A673 (cell line): Measurements from ENCODE around the gene BRME1. TPM values are rescaled to one million over a fixed set of nuclear protein-coding genes. Genes with fewer than 3 reads are reported as not detected.
A peak's percentile ranks its signal among the peaks of the same experiment; 100 is the strongest.

ENCODE experiments used
- BruUV-seq: library from RNA; stranded (reverse); fragments of 400-500 nt; replicated peaks from 2 replicates; lab custom pipeline; 2021; lab: Mats Ljungman, UMichigan
- CTCF ChIA-PET: fragments of 300-600 bp; sonication (Branson Sonifier 250); formaldehyde crosslinking; loops from one replicate; lab custom pipeline; 2022; ENCODE audit warnings: antibody characterized with exemption; lab: Charles Lee
- POLR2A ChIA-PET: fragments of 300-600 bp; sonication (Branson Sonifier 250); formaldehyde crosslinking; loops from one replicate; lab custom pipeline; 2022; ENCODE audit warnings: antibody characterized with exemption; ENCODE audit not compliant: low non-redundant PET; lab: Charles Lee
- DNase-seq: peaks from one replicate; pipeline ENCODE4 v3.0.0-alpha.2; 2015; ENCODE audit warnings: low spot score
- H3K27ac ChIP-seq: fragments of 200-600 bp; sonication (generic); 2 replicates; pipeline ENCODE4 v1.5.1; 2016; ENCODE audit warnings: mixed run types, low read depth, mild to moderate bottlenecking, mixed read lengths, antibody characterized with exemption, low read length; ENCODE audit not compliant: poor library complexity, severe bottlenecking
- H3K27me3 ChIP-seq: fragments of 200-600 bp; sonication (generic); replicated peaks from 2 replicates; pipeline ENCODE4 v1.6.1; 2017; ENCODE audit warnings: mixed run types, low read depth, mild to moderate bottlenecking, mixed read lengths, antibody characterized with exemption, low read length; ENCODE audit not compliant: insufficient read depth, poor library complexity
- H3K36me3 ChIP-seq: fragments of 200-600 bp; sonication (generic); 2 replicates; pipeline ENCODE4 v1.6.1; 2016; ENCODE audit warnings: mixed run types, mild to moderate bottlenecking, mixed read lengths, antibody characterized with exemption, low read length; ENCODE audit not compliant: insufficient read depth, poor library complexity, severe bottlenecking
- H3K4me1 ChIP-seq: fragments of 200-600 bp; sonication (generic); 2 replicates; pipeline ENCODE4 v1.6.1; 2017; ENCODE audit warnings: mixed run types, mild to moderate bottlenecking, mixed read lengths, antibody characterized with exemption, low read length; ENCODE audit not compliant: insufficient read depth, poor library complexity, severe bottlenecking
- H3K4me3 ChIP-seq: fragments of 200-600 bp; sonication (generic); 2 replicates; pipeline ENCODE4 v1.5.1; 2016; ENCODE audit warnings: low read depth, mixed run types, mild to moderate bottlenecking, mixed read lengths, low read length; ENCODE audit not compliant: poor library complexity, severe bottlenecking
- H3K9me3 ChIP-seq: fragments of 200-600 bp; sonication (generic); 2 replicates; pipeline ENCODE4 v1.6.1; 2016; ENCODE audit warnings: mixed run types, low read depth, mild to moderate bottlenecking, mixed read lengths, antibody characterized with exemption, low read length; ENCODE audit not compliant: poor library complexity, severe bottlenecking
- CTCF ChIP-seq: fragments of 300-800, 200-600 bp; sonication (generic); conservative IDR thresholded peaks from 2 replicates; pipeline ENCODE4 v1.5.1; 2017; ENCODE audit warnings: low read depth, mild to moderate bottlenecking, antibody characterized with exemption, low read length, moderate library complexity, mixed read lengths
- EZH2 ChIP-seq: fragments of 200-600 bp; sonication (generic); IDR thresholded peaks from 2 replicates; pipeline ENCODE4 v1.6.1; 2017; ENCODE audit warnings: borderline replicate concordance, low read depth, mild to moderate bottlenecking, mixed read lengths, antibody characterized with exemption, low read length; ENCODE audit not compliant: poor library complexity, severe bottlenecking
- intact Hi-C: fragments of 100-400 bp; cut with micrococcal nuclease; formaldehyde crosslinking; loops from one replicate; pipeline ENCODE4 v1.10.0; 2022; ENCODE audit not compliant: unreplicated experiment
- microRNA-seq: library from miRNA; unstranded; fragments of <30 nt; microRNA quantifications from one replicate; pipeline ENCODE4 v1.2.0, GENCODE V29; 2021
- total RNA-seq: library from RNA; stranded (reverse); gene quantifications from 2 replicates; pipeline ENCODE4 v1.2.3, GENCODE V29; 2021

Gene BRME1
- total RNA-seq, 1 experiment from 2014 or later, result 4.0 TPM

GRCh38 chr19:13833330-13834243 is 72.3 kb downstream of the BRME1 start:
- Histone ChIP-seq H3K36me3 (peaks cover 20% of the 10 kb centered on the region), H3K4me1 (peaks cover 31% of the 10 kb centered on the region), H3K27ac (no peak overlapping the region), H3K4me3 (peak overlapping the region; percentile 32), H3K9me3 (no peaks in the 10 kb centered on the region), H3K27me3 (no peaks in the 10 kb centered on the region)
- intact Hi-C loops, result no loop called here
- BruUV-seq, result no TSS peak
- TF ChIP-seq EZH2, result no peak
- peak; percentile 47; the same call in 1 of the 2 replicates for TF ChIP-seq CTCF
- ChIA-PET POLR2A (interaction anchor here (1.0 kb wide), 1 partner anchor 38 kb away, joined by 3 read pairs; the partner anchor contains the start of gene ZSWIM4), CTCF (no interaction called here)
- peak; percentile 90 for DNase-seq

Small RNAs within 50 kb of the gene (microRNA-seq; reads per million reads assigned to microRNA genes)
- gene MIR181C (2,608 reads per million, percentile 89 among the genes with 10 or more reads in this experiment), gene MIR181D (4,090 reads per million, percentile 91 among the genes with 10 or more reads in this experiment)

Other genes with a start within 250 kb of the BRME1 start
- gene MRI1, start 141.6 kb downstream of the BRME1 start, total RNA-seq, result 57.9 and 63.8 TPM in 2 replicates
- gene C19orf53, start 131.7 kb downstream of the BRME1 start, total RNA-seq, result 137 and 140 TPM in 2 replicates
- 9.8 and 13.7 TPM in 2 replicates for gene ZSWIM4, start 110.7 kb downstream of the BRME1 start, total RNA-seq
- 4.9 and 7.1 TPM in 2 replicates for gene NANOS3, start 29.0 kb downstream of the BRME1 start, total RNA-seq
- 38.6 and 40.9 TPM in 2 replicates for gene CC2D1A, start 84 bp upstream of the BRME1 start, total RNA-seq
- not detected in 2 replicates for gene PODNL1, start 32.3 kb upstream of the BRME1 start, total RNA-seq
- gene DCAF15, start 46.4 kb upstream of the BRME1 start, total RNA-seq, result 62.4 and 65.4 TPM in 2 replicates
- 19.5 and 23.1 TPM in 2 replicates for gene RFX1, start 100.2 kb upstream of the BRME1 start, total RNA-seq
- gene RLN3, start 122.0 kb upstream of the BRME1 start, total RNA-seq, result not detected in 2 replicates
- gene IL27RA, start 125.6 kb upstream of the BRME1 start, total RNA-seq, result 5.4 and 6.0 TPM in 2 replicates
- gene PALM3, start 156.0 kb upstream of the BRME1 start, total RNA-seq, result 18.5 and 21.8 TPM in 2 replicates
- gene MISP3, start 166.7 kb upstream of the BRME1 start, total RNA-seq, result 0.26 and 0.61 TPM in 2 replicates
- gene C19orf67, start 179.7 kb upstream of the BRME1 start, total RNA-seq, result not detected in 2 replicates
- gene SAMD1, start 184.6 kb upstream of the BRME1 start, total RNA-seq, result 52.9 and 56.0 TPM in 2 replicates
- gene PRKACA, start 211.6 kb upstream of the BRME1 start, total RNA-seq, result 56.7 and 77.9 TPM in 2 replicates
- gene ASF1B, start 230.5 kb upstream of the BRME1 start, total RNA-seq, result 50.0 and 54.6 TPM in 2 replicates